Neural progenitor cell (in vitro differentiated cells): Measurements from ENCODE around the gene DCAF8L2. TPM values are rescaled to one million over a fixed set of nuclear protein-coding genes. Genes with fewer than 3 reads are reported as not detected.
A peak's percentile ranks its signal among the peaks of the same experiment; 100 is the strongest.

Experiments
- DNase-seq: peaks from one replicate; pipeline ENCODE4 v3.0.0-alpha.2; 2016; ENCODE audit warnings: low spot score
- H2AFZ ChIP-seq: fragments of 200-600 bp; sonication (generic); replicated peaks from 2 replicates; pipeline ENCODE4 v1.6.1; 2016; ENCODE audit warnings: antibody characterized with exemption
- H3F3A ChIP-seq: fragments of 200-600 bp; sonication (generic); 2 replicates; pipeline ENCODE4 v1.6.1; 2016; ENCODE audit warnings: antibody characterized with exemption, low read depth
- H3K27ac ChIP-seq: fragments of 200-600 bp; sonication (generic); 2 replicates; pipeline ENCODE4 v1.5.1; 2016; ENCODE audit warnings: mild to moderate bottlenecking
- H3K27me3 ChIP-seq: fragments of 200-600 bp; sonication (generic); 2 replicates; pipeline ENCODE4 v1.6.1; 2016; ENCODE audit warnings: mild to moderate bottlenecking, moderate library complexity
- H3K36me3 ChIP-seq: fragments of 200-600 bp; sonication (generic); 2 replicates; pipeline ENCODE4 v1.5.1; 2016
- H3K4me1 ChIP-seq: fragments of 200-600 bp; sonication (generic); 2 replicates; pipeline ENCODE4 v1.6.1; 2016; ENCODE audit warnings: mixed run types
- H3K4me2 ChIP-seq: fragments of 200-600 bp; sonication (generic); 2 replicates; pipeline ENCODE4 v1.6.1; 2016
- H3K4me3 ChIP-seq: fragments of 200-600 bp; sonication (generic); 2 replicates; pipeline ENCODE4 v1.5.1; 2016
- H3K79me2 ChIP-seq: fragments of 200-600 bp; sonication (generic); 2 replicates; pipeline ENCODE4 v1.6.1; 2016; ENCODE audit warnings: low read depth
- H3K9ac ChIP-seq: fragments of 200-600 bp; sonication (generic); 2 replicates; pipeline ENCODE4 v1.6.1; 2016
- H3K9me3 ChIP-seq: fragments of 200-600 bp; sonication (generic); 2 replicates; pipeline ENCODE4 v1.5.1; 2016; ENCODE audit warnings: low read depth
- H4K20me1 ChIP-seq: fragments of 200-600 bp; sonication (generic); 2 replicates; pipeline ENCODE4 v1.6.1; 2016; ENCODE audit warnings: low read depth
- H3K27ac Mint-ChIP-seq: 3 replicates; pipeline ENCODE4 v1.8.0; 2021; ENCODE audit warnings: mixed read lengths
- H3K27me3 Mint-ChIP-seq: 2 replicates; pipeline ENCODE4 v1.8.0; 2022; ENCODE audit warnings: low read depth, mild to moderate bottlenecking, inconsistent platforms, moderate library complexity, mixed read lengths; ENCODE audit not compliant: insufficient read depth
- H3K36me3 Mint-ChIP-seq: 3 replicates; pipeline ENCODE4 v1.8.0; 2021; ENCODE audit warnings: mixed read lengths
- H3K4me1 Mint-ChIP-seq: 3 replicates; pipeline ENCODE4 v1.8.0; 2021; ENCODE audit warnings: mixed read lengths
- H3K4me3 Mint-ChIP-seq: 3 replicates; pipeline ENCODE4 v1.8.0; 2021; ENCODE audit warnings: mild to moderate bottlenecking, moderate library complexity, mixed read lengths
- H3K9me3 Mint-ChIP-seq: 3 replicates; pipeline ENCODE4 v1.8.0; 2020; ENCODE audit warnings: mixed read lengths
- EZH2 ChIP-seq: fragments of 200-600 bp; sonication (generic); IDR thresholded peaks from 2 replicates; pipeline ENCODE4 v1.6.1; 2017; ENCODE audit warnings: antibody characterized with exemption, mild to moderate bottlenecking, moderate library complexity
- EZH2phosphoT487 ChIP-seq: fragments of 200-600 bp; sonication (generic); IDR thresholded peaks from 2 replicates; pipeline ENCODE4 v1.6.1; 2017; ENCODE audit warnings: antibody characterized with exemption
- total RNA-seq: library from RNA; depleted of rRNA; stranded (reverse); fragments of >200 nt; gene quantifications from 2 replicates; pipeline ENCODE4 v1.2.3, GENCODE V29; 2015; ENCODE audit warnings: low replicate concordance
- TF ChIP-seq, protein P1 (sequence below): fragments of 200-600 bp; sonication (generic); IDR thresholded peaks from 2 replicates; pipeline ENCODE4 v1.5.1; 2017; ENCODE audit warnings: antibody characterized with exemption, mild to moderate bottlenecking

DCAF8L2 gene
- total RNA-seq, 1 donor from 2014 or later, result not detected

GRCh38 chrX:27583976-27584375 is 6.2 kb upstream of the DCAF8L2 start:
- Histone ChIP-seq H3K4me2 (no peak overlapping the region), H3K9ac (no peak overlapping the region), H3K36me3 (no peaks in the 10 kb centered on the region), H3K27ac (no peak overlapping the region), H3K4me1 (no peaks in the 10 kb centered on the region), H3K4me3 (no peak overlapping the region), H2AFZ (no peak overlapping the region), H3K9me3 (peaks cover 3% of the 10 kb centered on the region), H3K27me3 (no peaks in the 10 kb centered on the region), H3K79me2 (no peaks in the 10 kb centered on the region), H4K20me1 (no peaks in the 10 kb centered on the region), H3F3A (no peaks in the 10 kb centered on the region)
- Mint-ChIP-seq H3K9me3 (no peaks in the 10 kb centered on the region), H3K27ac (no peak overlapping the region), H3K4me1 (no peaks in the 10 kb centered on the region), H3K4me3 (no peak overlapping the region), H3K27me3 (no peaks in the 10 kb centered on the region), H3K36me3 (no peaks in the 10 kb centered on the region)
- no peak for DNase-seq
- TF ChIP-seq EZH2, result no peak
- TF ChIP-seq, protein P1, sequence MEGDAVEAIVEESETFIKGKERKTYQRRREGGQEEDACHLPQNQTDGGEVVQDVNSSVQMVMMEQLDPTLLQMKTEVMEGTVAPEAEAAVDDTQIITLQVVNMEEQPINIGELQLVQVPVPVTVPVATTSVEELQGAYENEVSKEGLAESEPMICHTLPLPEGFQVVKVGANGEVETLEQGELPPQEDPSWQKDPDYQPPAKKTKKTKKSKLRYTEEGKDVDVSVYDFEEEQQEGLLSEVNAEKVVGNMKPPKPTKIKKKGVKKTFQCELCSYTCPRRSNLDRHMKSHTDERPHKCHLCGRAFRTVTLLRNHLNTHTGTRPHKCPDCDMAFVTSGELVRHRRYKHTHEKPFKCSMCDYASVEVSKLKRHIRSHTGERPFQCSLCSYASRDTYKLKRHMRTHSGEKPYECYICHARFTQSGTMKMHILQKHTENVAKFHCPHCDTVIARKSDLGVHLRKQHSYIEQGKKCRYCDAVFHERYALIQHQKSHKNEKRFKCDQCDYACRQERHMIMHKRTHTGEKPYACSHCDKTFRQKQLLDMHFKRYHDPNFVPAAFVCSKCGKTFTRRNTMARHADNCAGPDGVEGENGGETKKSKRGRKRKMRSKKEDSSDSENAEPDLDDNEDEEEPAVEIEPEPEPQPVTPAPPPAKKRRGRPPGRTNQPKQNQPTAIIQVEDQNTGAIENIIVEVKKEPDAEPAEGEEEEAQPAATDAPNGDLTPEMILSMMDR, result no peak
- no peak for TF ChIP-seq EZH2phosphoT487

DNA sequence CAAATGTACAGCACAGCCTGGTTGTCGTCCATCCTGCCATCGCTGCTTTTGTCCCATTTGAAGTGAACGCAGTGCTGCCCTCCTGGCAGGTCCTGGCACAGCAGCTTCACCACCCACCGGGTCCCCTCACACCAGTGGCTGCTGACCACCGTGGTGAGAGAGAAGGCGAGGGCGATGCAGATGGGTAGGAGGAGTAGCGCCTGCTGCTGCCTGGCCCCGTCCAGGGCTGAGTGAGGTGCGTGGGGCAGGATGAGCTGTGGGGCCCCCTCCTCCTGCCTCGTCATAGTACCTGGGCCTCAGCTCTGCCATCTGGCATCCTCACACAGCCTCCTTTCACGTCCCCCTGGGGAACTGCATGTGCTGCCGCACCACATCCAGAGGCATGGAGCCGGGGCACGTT is 1.8 kb downstream of the DCAF8L2 start:
- Mint-ChIP-seq H3K9me3 (peaks cover 3% of the 10 kb centered on the region), H3K36me3 (no peaks in the 10 kb centered on the region), H3K4me3 (no peak overlapping the region), H3K4me1 (no peaks in the 10 kb centered on the region), H3K27me3 (peaks cover 4% of the 10 kb centered on the region), H3K27ac (no peak overlapping the region)
- Histone ChIP-seq H3K79me2 (no peaks in the 10 kb centered on the region), H3K4me2 (no peak overlapping the region), H2AFZ (no peak overlapping the region), H3K27me3 (no peaks in the 10 kb centered on the region), H4K20me1 (no peaks in the 10 kb centered on the region), H3K4me1 (no peaks in the 10 kb centered on the region), H3K27ac (no peak overlapping the region), H3K9me3 (peaks cover 6% of the 10 kb centered on the region), H3K4me3 (no peak overlapping the region), H3K9ac (no peak overlapping the region), H3F3A (no peaks in the 10 kb centered on the region), H3K36me3 (no peaks in the 10 kb centered on the region)
- no peak for TF ChIP-seq EZH2
- TF ChIP-seq, protein P1, result no peak
- TF ChIP-seq EZH2phosphoT487, result no peak
- peak; percentile 5 for DNase-seq

GRCh38 chrX:27597508-27597907 is 7.4 kb downstream of the DCAF8L2 start:
- Histone ChIP-seq H3K79me2 (no peaks in the 10 kb centered on the region), H3K9ac (no peak overlapping the region), H3K4me1 (peaks cover 7% of the 10 kb centered on the region), H3K27ac (no peak overlapping the region), H4K20me1 (no peaks in the 10 kb centered on the region), H3K36me3 (no peaks in the 10 kb centered on the region), H3F3A (no peaks in the 10 kb centered on the region), H3K4me3 (no peak overlapping the region), H3K27me3 (no peaks in the 10 kb centered on the region), H2AFZ (no peak overlapping the region), H3K9me3 (peaks cover 3% of the 10 kb centered on the region), H3K4me2 (peak overlapping the region; percentile 53)
- Mint-ChIP-seq H3K9me3 (peaks cover 3% of the 10 kb centered on the region), H3K4me3 (no peak overlapping the region), H3K27me3 (peaks cover 2% of the 10 kb centered on the region), H3K36me3 (no peaks in the 10 kb centered on the region), H3K4me1 (peaks cover 6% of the 10 kb centered on the region), H3K27ac (no peak overlapping the region)
- no peak for TF ChIP-seq EZH2
- TF ChIP-seq, protein P1, result no peak
- no peak for TF ChIP-seq EZH2phosphoT487
- no peak for DNase-seq
